ENCODE data around the gene BTG4. TPM values are rescaled to one million over a fixed set of nuclear protein-coding genes. Genes with fewer than 3 reads are reported as not detected.

The BTG4 gene
- total RNA-seq, 2 donors from 2014 or later = not detected

DNA sequence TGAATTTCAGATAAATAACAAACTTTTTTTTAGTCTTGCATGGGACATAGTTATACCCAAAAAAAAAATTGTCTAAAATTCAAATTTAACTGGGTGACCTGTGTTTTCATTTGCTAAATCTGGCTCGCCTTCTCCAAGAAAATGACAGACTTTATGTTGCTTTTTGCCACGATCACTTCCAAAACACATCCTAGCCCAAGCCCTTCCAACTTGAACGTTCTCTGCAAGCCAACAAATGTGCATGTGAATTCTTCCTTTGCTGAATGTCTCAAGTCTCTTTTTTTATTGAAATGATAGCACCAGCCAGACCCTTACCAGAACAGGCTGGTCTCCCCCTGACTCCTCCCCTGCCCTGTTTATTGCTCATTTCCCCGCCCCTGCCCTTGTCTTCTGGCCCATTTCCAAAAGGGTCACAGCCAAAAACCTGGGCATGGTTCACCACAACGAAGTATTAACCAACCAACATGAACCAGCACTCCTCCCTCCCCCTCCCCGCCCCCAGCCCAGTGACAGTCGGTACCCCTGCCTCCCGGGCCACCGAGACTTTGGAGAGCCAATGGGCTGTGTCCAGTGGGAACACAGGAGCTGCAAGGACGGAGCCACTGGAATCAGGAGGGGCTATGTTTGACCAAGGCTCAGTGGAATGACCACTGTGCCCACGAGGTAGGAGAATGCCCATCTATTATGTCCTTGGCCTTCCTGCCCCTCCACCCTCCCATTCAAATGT, 63.2 kb downstream of the BTG4 start:
- H3K4me1 Mint-ChIP-seq = peaks cover 10% of the 10 kb centered on the region
- no peaks in the 10 kb centered on the region for H3K27me3 Mint-ChIP-seq
- H3K36me3 Mint-ChIP-seq (ENCODE audit: low read depth) = no peaks in the 10 kb centered on the region
- no peak overlapping the region for H3K4me3 Mint-ChIP-seq
- no peaks in the 10 kb centered on the region for H3K9me3 Mint-ChIP-seq
- H3K27ac Mint-ChIP-seq = no peak overlapping the region
- ATAC-seq (replicated peaks) = no peak

DNA sequence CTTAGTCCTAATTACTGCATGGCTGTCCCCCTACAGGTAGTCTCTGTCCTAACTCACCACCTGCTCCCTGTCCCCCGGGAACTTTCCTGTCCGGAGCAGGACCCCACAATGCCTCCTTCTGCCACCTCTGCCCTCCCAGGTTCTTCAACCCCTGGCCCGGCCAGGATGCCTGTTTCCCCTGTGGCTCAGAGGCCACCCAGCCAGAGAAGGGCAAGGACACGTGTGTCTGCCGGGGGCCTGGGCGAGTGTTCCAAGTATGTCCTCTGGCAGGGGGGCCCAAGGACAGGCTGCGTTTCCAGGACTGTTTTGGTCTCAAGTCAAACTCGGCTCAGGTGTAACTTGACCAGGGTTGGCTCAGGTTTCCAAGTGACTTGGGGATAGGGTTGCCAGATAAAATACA, 63.8 kb downstream of the BTG4 start:
- no peak for ATAC-seq (replicated peaks)
- Mint-ChIP-seq H3K27ac (no peak overlapping the region), H3K9me3 (no peaks in the 10 kb centered on the region), H3K27me3 (no peaks in the 10 kb centered on the region), H3K4me3 (no peak overlapping the region), H3K4me1 (peaks cover 10% of the 10 kb centered on the region), H3K36me3 (ENCODE audit: low read depth) (no peaks in the 10 kb centered on the region)

DNA sequence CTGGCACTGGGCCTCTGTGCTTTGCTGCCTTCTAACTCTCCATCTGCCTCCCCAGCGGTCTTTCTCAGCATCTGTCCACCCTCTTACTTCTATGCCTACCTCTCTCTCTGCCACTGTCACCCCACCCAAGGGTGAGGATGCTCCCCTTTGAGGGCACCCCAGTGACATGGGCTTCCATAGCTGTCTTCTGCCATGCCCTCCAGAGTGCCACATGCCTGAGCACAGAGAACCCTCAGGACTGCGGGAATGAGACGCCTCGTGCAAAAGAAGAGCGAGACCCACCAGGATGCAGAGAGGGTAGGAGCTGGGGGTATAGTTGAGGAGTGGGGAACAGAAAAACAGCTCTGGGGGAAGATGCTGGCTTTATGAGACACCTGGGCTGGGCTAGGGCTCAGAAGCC, 64.3 kb downstream of the BTG4 start:
- no peak for ATAC-seq (replicated peaks)
- Mint-ChIP-seq H3K27me3 (no peaks in the 10 kb centered on the region), H3K4me3 (no peak overlapping the region), H3K9me3 (no peaks in the 10 kb centered on the region), H3K36me3 (ENCODE audit: low read depth) (no peaks in the 10 kb centered on the region), H3K27ac (no peak overlapping the region), H3K4me1 (peaks cover 10% of the 10 kb centered on the region)

DNA sequence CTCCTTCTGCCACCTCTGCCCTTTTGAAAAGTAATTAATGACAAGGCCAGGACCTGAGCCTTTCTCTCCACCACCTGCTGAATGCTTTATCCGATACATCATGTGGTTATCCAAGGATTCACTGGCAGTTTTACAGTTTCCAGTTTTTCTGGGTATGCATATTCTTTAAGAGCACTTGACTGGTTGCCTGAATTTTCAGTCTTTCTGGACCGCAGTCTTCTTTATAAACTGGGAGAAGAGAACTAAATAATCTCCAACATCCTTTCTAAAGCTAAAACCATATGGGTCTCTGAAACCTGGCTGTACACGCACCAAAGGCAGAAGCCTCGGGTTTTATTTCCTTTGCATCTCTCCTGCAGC, 65.1 kb downstream of the BTG4 start:
- no peaks in the 10 kb centered on the region for H3K27me3 Mint-ChIP-seq
- H3K4me3 Mint-ChIP-seq = no peak overlapping the region
- ATAC-seq (replicated peaks) = no peak
- H3K27ac Mint-ChIP-seq = peak overlapping the region; percentile 4
- H3K9me3 Mint-ChIP-seq = no peaks in the 10 kb centered on the region
- peaks cover 10% of the 10 kb centered on the region for H3K4me1 Mint-ChIP-seq
- no peaks in the 10 kb centered on the region for H3K36me3 Mint-ChIP-seq (ENCODE audit: low read depth)

DNA sequence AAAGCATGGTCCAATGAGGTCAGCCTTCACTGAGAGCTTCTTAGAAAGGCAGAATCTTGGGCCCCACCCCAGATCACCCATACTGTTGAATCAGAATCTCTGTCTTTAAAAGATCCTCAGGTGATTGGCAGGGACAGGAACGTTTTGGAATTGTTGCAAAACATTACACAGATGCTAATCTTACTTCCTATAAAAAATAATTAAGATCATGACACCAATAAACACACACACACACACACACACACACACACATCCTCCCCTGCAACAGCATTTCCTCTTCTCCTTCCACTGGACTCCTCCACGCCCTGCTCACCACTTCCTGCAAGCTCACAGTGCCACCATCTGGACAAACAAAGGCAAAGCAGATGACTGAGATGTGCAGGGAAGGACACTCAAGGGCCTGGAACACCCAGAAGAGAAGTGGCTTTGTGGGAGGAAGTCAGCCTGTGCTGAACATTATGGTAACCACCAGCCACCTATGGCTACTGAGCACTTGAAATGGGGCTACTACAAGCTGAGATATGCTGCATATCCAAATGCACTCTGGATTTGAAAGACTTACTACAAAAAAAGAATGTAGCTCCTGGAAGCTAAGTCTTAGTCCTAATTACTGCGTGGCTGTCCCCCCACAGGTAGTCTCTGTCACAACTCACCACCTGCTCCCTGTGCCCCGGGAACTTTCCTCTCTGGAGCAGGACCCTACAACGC, 65.6 kb downstream of the BTG4 start:
- Mint-ChIP-seq H3K4me3 (no peak overlapping the region), H3K36me3 (ENCODE audit: low read depth) (no peaks in the 10 kb centered on the region), H3K9me3 (no peaks in the 10 kb centered on the region), H3K27me3 (no peaks in the 10 kb centered on the region), H3K27ac (peak overlapping the region; percentile 4), H3K4me1 (peaks cover 12% of the 10 kb centered on the region)
- peak; percentile 97 for ATAC-seq (replicated peaks)

DNA sequence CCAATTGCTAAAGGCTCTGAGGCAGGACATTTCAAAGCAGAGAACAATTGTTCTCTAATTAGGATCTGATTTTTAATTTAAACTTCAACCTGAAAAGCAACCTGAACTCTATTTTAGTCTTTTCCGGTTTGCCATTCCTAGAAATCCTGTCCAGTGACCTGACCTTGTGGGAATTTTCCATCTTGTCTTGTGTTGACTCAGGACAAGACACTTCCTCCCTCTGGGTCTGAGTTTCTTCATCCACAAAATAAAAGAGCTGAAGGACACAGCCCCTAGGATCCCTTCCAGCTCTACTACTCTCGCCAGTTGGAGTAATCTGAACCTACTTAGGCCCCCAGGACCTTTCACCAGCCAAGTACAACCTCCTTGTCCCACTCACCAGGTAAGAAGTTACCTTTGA, 66.6 kb downstream of the BTG4 start:
- Mint-ChIP-seq H3K4me3 (no peak overlapping the region), H3K4me1 (peaks cover 17% of the 10 kb centered on the region), H3K27me3 (no peaks in the 10 kb centered on the region), H3K27ac (peak overlapping the region; percentile 4), H3K9me3 (no peaks in the 10 kb centered on the region), H3K36me3 (ENCODE audit: low read depth) (no peaks in the 10 kb centered on the region)
- ATAC-seq (replicated peaks) = no peak

Other genes with a start within 250 kb of the BTG4 start
- not detected for gene POU2AF3, start 213.8 kb downstream of the BTG4 start, total RNA-seq
- 10 to 100 TPM in 1 of 2 donors, 1 to 10 TPM in 1; 6.4 to 36.6 TPM for gene POU2AF1, start 133.1 kb downstream of the BTG4 start, total RNA-seq
- not detected for gene HOATZ, start 2.4 kb upstream of the BTG4 start, total RNA-seq
- 1 to 10 TPM; 1.1 to 1.4 TPM for gene LAYN, start 28.3 kb upstream of the BTG4 start, total RNA-seq
- gene SIK2, start 90.1 kb upstream of the BTG4 start, total RNA-seq = 1 to 10 TPM; 5.6 to 6.4 TPM

Measured in activated T-helper 17 cell treated with anti-CD3 and anti-CD28 coated beads, Interleukin-2, amount 50 U/mL, for 72 hours (primary cell).